Stimulated activated CD4-positive, alpha-beta T cell treated with anti-CD3 and anti-CD28 coated beads, Interleukin-2, amount 100 ng/mL, for 4 hours (primary cell): Measurements from ENCODE around the gene OSBPL1A.

Source experiments
- DNase-seq: peaks from one replicate; pipeline ENCODE4 v3.0.0-alpha.2; 2020; ENCODE audit warnings: low read depth

The OSBPL1A gene

DNA sequence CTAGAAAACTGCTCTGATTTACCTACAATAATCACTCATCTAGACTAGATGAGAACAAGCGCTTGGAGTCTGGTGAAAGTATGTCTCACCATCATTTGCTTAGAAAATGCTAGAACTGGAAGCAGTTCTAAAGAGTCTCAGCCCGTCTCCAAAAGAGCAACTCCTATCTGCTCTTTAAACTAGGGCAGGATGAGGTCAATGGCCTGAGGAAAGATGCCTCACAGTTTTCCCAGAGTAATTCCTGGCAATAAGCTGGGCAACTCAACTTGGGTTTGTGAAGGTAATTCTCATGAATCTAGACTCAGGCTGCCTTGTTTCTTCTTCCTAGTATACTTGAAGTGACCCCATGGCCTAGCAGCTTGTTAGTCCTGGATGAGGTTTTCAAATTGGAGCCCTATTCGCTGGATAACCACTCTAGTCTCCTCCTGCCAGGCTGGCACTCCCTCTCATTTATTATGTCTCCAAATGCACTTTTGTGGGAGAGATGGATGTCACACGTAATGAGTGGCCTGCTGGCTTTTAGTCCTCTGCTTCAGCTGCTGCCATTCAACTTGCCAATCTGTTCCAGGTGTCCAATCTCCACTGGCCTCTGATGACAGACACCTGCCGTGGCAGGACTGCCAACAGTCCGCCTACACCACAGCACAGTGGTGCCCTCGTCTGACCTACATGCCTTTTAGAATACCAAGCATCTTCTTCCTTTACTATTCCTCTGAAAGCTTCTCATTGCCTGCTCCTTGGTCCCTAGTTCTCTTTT lies 177.9 kb downstream of the OSBPL1A start:
- no peak for DNase-seq

DNA sequence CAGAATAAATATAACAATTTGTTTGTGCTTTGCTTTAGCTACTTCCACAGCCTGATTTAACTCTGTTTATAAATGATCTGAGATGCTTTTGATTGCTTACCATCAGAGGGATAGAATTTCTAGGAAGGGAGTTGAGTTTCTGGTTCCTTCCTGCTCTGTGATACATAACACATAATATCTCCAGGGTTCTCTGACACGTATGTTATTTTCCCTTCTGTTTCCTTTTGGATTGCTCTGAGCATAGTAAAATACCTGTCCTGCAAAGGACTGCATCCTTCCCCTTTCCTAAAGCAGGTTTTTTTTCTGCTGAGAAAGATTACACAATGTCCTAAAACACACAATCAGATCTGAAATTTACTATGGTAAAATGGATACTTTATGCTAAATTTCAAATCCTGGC lies 182.7 kb downstream of the OSBPL1A start:
- DNase-seq: no peak

DNA sequence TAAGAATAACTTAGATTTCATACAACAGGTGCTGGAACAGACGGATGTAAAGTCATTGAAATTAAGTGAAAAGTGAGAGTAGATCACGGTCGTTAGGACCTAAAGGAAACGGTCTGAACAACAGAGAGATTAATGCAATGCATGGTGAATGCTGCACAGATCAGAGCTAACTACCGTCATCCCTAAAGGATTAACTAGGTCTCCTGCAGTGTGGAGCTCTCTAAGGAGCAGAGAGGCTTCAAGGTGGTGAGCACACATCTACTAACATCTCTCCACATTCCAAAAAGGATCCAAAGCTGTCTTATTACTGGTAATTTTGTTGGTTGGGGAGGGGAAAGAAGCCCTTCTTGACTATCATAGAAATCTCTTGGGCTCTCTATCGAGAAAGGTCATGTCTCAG lies 183.5 kb downstream of the OSBPL1A start:
- DNase-seq: no peak

DNA sequence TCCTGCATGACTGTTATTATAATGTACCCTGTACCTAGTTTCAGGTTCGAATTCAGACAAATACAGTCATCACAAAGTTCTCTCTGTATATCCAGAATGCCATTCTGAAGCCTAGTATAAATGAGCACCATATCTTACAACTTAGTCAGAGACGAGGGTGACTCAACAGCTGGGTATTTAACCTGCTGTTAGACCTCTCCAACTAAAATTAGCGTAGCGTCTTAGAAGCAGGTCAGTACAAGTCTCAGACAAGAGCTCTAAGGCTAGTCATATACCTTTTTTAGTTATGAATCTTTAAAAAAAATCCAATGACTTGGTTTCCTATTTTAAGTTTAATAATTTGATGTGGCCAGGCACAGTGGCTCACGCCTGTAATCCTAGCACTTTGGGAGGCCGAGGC lies 184.7 kb downstream of the OSBPL1A start:
- no peak for DNase-seq

DNA sequence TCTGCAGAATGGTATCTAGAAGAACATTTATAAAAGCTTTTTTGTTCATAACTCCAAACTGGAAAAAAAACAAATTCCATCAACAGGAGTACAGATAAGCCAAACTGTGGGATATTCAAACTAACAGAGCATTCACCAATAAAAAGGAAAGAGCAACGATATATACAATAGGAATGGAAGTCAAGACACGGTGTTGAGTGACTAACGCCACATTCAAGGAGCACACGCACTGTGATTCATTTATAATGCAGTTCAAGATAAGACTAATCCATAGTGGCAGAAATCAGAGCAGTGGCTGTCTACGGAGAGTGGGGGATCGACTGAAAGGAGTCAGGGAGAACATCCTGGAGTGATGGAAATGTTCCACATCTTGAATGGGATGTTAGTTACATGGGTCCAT lies 188.1 kb downstream of the OSBPL1A start:
- DNase-seq: no peak

DNA sequence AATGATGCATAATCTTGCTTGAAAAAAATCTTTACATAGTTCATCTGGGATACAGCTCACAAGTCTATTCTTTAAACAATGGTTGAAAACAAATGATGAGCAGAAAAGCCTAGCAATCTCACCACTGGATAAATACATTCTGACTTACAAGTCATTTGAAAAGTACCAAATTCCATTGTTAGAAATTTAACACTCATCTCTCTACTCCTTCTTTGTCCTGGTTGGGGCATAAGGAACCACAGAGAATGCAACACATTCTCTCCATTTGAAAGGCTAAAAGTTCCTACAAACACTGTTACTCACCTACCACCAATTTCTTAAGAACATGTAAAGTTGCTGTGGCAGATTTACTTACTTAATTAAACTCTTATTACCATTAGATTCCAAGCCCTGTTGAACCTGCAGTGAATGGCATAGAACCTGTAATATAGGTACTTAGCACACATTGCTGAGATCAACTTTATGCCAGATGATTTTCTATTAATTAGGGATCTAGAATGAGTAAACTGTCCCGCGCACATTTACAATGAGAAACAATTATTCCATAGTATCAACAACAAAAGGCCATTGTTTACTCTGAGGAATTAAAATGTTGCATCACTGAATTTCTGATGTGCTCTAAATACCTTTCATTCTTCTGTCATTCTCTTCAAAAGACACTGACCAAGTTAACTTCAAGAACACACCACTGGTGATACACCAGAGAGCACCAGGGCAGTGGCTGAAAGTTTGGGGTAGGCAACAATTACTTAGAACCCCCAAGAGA lies 189.2 kb downstream of the OSBPL1A start:
- no peak for DNase-seq

DNA sequence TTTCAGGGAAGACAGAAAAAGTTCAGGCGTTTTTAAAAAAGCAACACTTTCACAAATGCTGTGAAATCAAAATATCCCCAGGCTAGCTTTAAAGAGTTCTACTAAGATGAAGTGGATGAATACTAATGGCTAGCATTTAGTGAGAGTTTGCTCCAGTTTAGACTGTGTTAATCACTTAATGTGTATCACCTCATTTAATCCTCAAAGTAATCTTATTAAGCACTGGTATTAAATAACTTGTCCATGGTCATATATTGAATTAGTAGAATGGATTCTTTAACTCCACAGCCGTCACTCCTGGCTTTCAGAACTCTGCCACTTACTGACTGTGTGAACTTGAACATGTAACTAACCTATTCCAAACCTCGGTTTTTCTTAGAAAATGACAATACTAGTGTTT lies 192.7 kb downstream of the OSBPL1A start:
- DNase-seq: no peak

DNA sequence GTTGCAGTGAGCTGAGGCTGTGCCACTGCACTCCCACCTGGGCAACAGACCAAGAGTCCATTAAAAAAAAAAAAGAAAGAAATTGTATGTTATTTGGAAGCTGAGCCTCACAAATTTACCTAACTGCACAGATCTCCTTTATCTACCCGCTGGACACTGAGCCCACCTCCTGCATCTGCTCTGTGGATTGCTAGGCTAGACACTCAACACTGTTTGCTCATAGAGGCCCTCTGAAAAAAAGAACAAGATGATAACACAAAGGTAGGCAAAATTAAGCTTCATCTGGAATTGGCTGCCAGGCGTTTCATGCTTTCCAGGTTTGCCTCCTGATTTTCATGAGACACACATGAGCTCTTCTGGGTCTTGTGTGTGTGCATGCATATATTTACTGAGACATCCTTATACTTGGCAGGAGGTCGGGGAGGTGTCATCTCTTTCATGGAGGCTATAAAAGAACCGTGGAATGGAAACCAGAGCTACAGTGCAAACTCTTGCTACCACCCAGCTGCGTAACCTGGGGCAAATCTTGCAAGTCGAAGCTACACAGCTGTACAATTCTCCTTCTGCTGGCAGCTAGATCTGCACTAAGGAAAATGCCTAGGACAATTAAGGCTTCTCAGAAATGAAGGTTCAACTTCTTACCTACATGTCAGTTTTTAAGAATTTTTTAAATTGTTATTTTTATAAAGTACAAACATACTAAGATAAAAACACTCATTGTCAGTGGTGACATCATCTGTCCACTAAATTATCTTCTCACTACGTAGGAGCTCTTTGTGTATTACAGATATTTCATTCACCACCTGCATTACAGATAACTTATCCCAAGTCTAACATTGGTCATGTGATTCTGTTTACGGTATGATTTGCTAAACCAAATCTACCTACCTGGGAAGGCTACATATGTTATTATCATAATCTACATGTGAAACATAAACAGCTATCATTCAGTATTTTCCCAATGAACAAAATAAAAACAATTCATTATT lies 195.6 kb downstream of the OSBPL1A start:
- no peak for DNase-seq

DNA sequence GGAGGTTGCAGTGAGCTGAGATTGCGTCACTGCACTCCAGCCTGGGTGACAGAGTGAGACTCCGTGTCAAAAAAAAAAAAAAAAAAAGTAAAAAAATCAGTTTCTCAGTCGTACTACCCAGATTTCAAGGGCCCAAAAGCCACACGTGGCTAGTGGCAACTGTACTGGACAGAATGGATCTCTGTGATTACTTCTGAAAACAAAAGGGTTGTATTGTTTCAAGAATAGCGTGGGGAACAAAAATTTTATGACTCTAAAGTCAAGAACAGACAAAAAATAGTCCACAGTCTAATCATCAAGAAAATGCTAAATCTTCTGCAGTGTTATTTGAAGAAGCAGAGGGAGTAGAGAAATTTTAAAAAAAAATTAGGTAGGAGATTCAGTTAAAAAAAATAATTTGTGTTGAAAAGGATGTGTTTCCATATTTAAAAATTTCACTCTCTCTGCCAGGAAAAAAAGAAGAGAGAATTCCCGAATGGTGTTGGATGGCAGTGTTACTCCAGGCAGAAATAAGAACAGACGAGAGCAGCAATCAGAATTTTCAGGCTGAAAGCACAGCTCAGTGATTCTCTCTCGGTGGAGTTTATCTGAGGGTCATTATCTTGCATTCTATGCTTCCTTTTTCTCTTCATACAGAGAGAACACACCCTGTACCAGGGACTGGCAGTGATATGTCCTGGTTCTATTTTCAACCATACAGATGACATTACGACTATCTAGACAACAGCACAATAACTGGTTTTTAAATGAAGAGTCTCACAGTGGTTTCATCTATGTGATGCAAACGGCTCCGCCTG lies 196.9 kb downstream of the OSBPL1A start:
- no peak for DNase-seq

DNA sequence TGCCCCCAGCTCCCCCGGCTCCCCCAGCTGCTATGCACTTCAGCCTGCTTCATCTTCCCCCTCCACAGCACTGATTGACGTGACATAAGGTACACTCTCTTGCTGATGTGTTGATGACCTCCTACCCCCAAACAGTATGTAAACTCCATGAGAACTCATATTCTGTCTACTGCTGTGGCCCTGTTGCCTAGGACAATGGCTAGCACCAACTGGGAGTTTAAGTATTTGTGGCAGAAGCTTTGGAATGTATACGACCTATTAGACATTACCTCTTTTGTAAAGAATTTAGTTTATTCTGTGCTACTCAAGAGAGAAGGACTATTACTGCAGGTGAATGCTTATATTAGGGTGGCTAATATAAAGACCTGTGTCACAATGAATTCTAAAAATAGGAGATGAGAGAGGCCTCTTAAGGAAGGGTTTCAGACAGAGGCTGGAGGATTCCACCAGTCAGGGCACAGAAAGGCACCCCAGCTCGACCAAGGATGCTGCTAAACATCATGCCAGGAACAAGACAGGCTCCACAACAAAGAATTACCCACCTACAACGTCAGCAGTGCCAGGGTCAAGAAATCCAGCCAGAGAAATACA lies 198.2 kb downstream of the OSBPL1A start:
- no peak for DNase-seq

DNA sequence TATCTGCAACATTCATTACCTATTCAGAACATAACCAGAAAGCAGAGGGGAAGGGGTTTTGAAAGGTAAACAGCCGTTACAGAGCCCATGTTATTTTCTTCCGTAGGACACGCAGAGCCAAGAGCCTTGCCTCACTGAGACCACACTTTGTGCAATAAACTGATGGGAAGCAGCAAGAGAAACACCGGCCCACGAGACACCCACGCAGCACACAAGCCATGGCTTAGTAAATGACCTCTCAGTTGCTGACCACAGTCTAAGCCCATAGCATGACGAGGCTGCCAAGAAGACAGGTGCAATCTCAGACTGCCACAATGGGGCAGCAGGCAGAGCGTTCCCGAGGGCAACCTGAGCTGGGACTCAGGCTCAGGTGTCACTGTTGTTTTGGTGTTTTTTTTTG lies 199.2 kb downstream of the OSBPL1A start:
- no peak for DNase-seq

DNA sequence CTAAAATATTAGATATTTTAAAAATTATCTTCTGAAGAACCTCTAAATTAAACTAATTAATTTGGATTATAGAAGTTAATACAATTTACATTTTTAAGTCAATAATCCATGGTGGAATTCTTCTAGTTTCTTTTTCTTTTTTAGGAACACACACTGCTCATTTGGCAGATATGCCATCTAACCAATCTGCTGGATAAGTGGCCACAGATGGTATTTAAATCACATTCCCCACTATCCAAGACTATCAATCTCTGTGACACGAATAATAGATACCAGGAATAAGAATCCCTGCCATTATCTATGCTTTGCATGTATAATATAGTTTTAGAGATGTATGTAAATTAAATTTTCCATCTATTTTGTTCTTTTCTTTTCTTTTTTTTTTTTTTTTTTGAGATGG lies 200.2 kb downstream of the OSBPL1A start:
- DNase-seq: no peak

DNA sequence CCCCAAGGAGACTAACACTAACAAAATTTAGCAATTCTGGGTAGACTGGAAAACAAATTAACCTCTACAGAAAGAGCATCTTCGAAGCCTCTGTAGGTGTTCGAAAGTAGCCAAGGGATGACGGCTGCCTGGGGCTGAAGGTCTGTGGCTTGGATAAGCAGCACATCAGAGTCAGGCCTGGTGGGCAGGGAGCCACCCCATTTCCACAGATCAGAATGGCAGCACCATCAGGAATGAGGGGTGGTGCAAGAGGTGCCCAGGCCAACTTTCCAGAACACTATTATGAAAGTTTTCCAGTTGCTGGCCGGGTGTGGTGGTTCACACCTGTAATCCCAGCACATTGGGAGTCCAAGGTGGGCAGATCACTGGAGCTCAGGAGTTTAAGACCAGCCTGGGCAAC lies 200.9 kb downstream of the OSBPL1A start:
- DNase-seq: no peak

DNA sequence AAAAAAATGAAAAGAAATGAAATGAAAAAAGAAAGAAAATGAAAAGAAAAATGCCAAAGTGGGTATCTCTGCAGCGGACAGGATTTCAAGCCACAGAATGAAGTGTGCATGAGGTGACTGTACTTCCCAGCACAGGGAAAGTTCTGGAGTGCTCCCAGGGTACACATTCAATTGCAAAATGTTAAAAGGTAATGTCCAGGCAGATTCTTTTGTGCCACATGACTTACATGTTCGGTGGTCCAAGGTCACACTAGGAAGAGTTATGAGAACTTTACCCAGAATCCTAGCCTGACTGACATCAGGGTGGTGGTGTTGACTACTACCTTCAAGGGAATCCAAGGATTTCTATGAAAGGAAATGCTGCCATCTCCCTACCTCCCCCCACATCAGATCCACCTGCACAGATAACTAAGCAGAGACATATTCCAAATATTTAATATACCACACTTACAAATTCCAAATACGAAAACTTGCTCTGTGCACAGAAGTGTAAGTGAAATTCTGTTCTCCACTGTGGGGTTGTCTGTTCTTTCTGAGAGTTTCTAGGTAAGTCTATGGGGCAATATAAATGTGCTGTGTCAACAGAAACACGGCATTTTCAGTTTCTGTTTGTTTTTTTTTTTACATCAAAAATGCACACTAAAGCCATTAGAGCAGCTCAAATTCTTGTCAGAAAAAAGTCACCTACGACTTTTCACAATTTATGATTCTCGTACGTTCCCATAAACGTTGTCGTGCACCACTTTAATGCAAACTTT lies 202.1 kb downstream of the OSBPL1A start:
- no peak for DNase-seq

DNA sequence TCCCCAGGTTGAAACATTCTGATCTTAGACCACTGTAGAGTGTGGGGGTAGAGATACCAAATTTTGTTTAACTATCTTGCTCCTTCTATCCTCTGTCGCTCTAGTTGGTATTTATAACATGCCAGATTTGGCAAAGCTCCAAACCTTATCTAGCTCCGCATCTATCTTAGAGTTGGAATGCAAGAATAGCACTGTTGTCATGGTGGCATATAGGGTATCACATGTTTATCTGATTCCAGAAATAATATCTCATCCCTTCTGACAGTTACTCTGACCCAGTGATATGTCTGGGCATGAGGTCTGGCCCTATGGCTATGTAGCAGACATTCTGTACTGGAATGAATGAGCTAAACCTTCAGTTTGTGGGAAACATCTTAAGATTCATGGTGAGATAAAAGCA lies 207.0 kb downstream of the OSBPL1A start:
- DNase-seq: no peak

DNA sequence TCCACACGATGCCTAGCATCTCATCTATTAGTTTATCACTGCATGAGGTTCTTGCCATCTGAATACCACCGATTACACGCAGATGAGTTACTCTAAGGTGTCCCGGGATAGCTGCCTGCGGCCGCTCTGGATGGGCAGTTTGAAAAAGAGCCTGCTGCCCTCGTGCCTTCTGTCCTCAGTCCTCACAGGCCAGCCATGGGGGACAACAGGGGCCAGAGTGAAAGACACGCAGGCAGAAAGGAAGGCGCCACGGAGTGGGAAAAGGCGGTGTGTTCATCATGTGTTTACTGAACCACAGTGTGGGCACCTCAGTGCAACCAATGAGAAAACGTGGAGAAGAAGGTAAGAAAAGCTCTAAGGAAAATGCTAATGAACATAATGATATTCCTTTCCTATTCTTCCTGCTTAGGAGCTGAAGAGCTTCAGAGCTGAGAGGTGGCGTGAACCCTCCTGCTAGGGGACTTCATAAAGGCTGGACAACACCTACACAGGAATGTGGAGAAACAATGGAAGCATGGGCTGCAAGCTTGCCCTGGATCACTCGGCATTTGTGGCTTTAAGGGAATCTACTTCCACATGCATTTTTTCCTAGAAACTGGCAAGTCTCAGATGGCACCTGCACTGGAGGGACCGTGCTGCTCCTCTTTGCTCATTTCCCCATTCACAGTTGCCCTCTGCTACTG lies 207.8 kb downstream of the OSBPL1A start:
- DNase-seq: no peak

DNA sequence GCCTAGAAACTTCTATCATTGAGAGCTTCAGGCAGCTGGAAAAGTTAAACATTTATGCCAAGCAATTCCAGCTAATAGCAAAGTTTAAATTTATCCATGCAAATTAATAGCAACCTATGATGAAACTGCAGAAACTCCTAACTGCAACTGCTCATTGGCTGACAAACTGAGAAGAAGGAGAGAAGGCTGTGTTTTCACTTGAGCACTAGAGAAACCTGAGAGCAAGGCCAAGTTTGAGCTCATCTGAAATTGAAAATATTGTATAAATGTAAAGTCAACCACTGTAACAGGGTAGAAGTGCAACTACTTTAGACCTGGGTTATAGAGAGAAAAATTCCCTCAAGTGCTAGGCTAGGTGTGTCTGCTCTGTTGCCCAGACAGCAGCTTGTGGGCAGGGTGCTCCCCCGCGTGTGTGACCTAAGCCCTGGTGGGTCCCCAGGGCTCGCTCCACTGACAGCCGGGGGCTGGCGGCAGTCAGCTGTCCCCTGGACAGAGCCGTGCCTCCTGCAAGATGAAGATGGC lies 208.6 kb downstream of the OSBPL1A start:
- DNase-seq: no peak

DNA sequence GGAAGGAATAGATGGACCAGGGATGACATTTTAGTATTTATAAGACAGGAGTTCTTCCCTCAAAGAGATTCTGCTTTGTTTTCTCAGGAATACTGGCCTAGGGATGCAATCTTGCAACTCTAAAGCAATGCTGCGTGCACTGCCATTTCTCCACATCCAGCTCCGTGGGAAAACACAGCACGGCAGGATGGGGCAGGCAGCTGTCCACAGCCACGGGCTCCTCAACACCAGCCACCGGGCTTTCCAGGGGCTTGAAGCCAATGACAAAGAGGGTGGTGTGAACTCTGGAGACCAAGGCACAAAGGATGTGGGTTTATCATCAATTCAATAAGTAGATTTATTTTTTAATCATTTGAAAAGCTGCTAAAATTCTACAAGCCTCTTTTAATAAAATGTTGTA lies 209.5 kb downstream of the OSBPL1A start:
- no peak for DNase-seq

DNA sequence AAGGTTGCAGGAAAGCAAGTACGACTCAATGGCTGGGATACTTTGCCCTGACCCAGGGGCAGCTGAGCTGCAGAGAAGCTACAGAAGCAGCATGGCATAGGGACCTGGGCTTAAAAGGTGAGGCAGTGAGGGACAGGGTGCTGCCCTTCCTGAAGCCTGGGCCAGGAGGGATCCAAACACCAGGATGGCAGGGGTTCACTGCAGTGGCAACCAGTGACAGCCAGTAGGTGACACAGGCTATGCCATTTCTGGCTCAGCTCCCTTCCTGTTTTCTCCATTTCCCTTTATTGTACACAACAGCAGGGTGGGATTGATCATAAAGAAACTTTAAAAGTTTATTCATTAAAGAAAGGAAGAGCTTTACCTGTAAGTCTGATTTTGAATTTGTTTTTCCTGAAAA lies 209.9 kb downstream of the OSBPL1A start:
- no peak for DNase-seq

DNA sequence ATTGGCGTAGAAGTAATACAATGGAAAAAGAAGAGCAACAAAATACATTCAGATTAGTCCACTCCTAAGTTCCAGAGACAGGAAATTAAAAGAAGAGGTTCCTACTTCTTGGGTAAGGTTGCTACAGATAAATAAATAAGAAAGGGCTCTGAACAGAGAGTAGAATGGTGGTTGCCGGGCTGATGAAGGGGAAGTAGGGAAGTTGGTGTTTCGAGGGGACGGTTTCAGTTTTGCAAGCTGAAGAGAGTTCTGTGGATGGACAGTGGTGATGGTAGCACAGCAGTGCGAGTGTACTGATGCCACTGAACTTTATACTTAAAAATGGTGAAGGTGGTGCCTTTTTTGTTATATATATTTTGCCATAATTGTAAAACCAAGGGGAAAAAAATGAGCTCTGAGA lies 210.6 kb downstream of the OSBPL1A start:
- no peak for DNase-seq
